G401 (cell line): ENCODE data around the gene TMEM170A. TPM values are rescaled to one million over a fixed set of nuclear protein-coding genes. Genes with fewer than 3 reads are reported as not detected.
"Not testable (repeated sequence)": the region's sequence is repeated elsewhere in the genome, so short reads cannot be mapped to it uniquely, and the experiment has no call there.

Source experiments
- DNase-seq: peaks from one replicate; pipeline ENCODE4 v3.0.0-alpha.2; 2015; ENCODE audit warnings: low spot score
- in situ Hi-C: cut with HindIII; loops from 2 replicates; pipeline ENCODE4 v1.10.0; 2016; ENCODE audit warnings: low sequenced_read_pairs, mixed read lengths
- total RNA-seq: library from RNA; depleted of rRNA; stranded (reverse); fragments of >200 nt; shearing (Covaris generic); gene quantifications from 2 replicates; pipeline ENCODE4 v1.2.3, GENCODE V29; 2014; rRNA removed

The TMEM170A gene
- total RNA-seq = 33.0 and 47.7 TPM in 2 replicates

- DNase-seq = peak; percentile 97
- in situ Hi-C loops = no loop called here
Observed at GRCh38 chr16:75464122-75464918, at the start of gene TMEM170A. Gene TMEM170A (minus strand): TSS chr16:75464689. CDS start chr16:75464600, 89 bp downstream.

- DNase-seq = no peak
- in situ Hi-C loops = no loop called here
Observed at GRCh38 chr16:75506574-75506973, 42.1 kb upstream of the TMEM170A start.

- DNase-seq = no peak
- in situ Hi-C loops = no loop called here
Observed at GRCh38 chr16:75506107-75506506, 41.6 kb upstream of the TMEM170A start.

GRCh38 chr16:75503801-75504200 is 39.3 kb upstream of the TMEM170A start:
- in situ Hi-C loops = no loop called here
- DNase-seq = no peak

- in situ Hi-C loops = no loop called here
- no peak for DNase-seq
Observed at GRCh38 chr16:75502916-75503605, 38.6 kb upstream of the TMEM170A start.

- in situ Hi-C loops = not testable (repeated sequence)
- DNase-seq = peak; percentile 96
Observed at GRCh38 chr16:75501820-75502219, 37.3 kb upstream of the TMEM170A start.

- DNase-seq = no peak
- in situ Hi-C loops = no loop called here
Observed at GRCh38 chr16:75501359-75501758, 36.9 kb upstream of the TMEM170A start.

- in situ Hi-C loops = not testable (repeated sequence)
Observed at GRCh38 chr16:75498605-75499322, 34.3 kb upstream of the TMEM170A start.

GRCh38 chr16:75497558-75497957 is 33.1 kb upstream of the TMEM170A start:
- in situ Hi-C loops = no loop called here
- DNase-seq = peak; percentile 93

More at GRCh38 chr16:75498605-75499322, 34.3 kb upstream of the TMEM170A start:
- DNase-seq = peak; percentile 53

- in situ Hi-C loops = no loop called here
- peak; percentile 68 for DNase-seq
Observed at GRCh38 chr16:75495076-75495674, 30.7 kb upstream of the TMEM170A start, which contains the start of gene CHST6. Gene CHST6 (minus strand): TSS chr16:75495441. CDS start chr16:75479828, 15,613 bp downstream.

GRCh38 chr16:75494661-75495075 is 30.2 kb upstream of the TMEM170A start:
- in situ Hi-C loops = no loop called here
- peak; percentile 63 for DNase-seq

- in situ Hi-C loops = no loop called here
- no peak for DNase-seq
Observed at GRCh38 chr16:75494184-75494583, 29.7 kb upstream of the TMEM170A start.

GRCh38 chr16:75491876-75492275 is 27.4 kb upstream of the TMEM170A start:
- peak; percentile 51 for DNase-seq
- in situ Hi-C loops = no loop called here

- in situ Hi-C loops = no loop called here
- DNase-seq = no peak
Observed at GRCh38 chr16:75488322-75488721, 23.8 kb upstream of the TMEM170A start.

- in situ Hi-C loops = no loop called here
- no peak for DNase-seq
Observed at GRCh38 chr16:75486676-75487313, 22.3 kb upstream of the TMEM170A start.

GRCh38 chr16:75486014-75486675 is 21.7 kb upstream of the TMEM170A start:
- in situ Hi-C loops = no loop called here
- DNase-seq = no peak

- no peak for DNase-seq
- in situ Hi-C loops = no loop called here
Observed at GRCh38 chr16:75485230-75486013, 20.9 kb upstream of the TMEM170A start.

- in situ Hi-C loops = no loop called here
- DNase-seq = no peak
Observed at GRCh38 chr16:75483222-75483621, 18.7 kb upstream of the TMEM170A start.
